ENCODE measurements around the gene KCNE1. TPM values are rescaled to one million over a fixed set of nuclear protein-coding genes. Genes with fewer than 3 reads are reported as not detected.

Gene KCNE1
- total RNA-seq, 1 experiment from 2014 or later, result 0.13 TPM

DNA sequence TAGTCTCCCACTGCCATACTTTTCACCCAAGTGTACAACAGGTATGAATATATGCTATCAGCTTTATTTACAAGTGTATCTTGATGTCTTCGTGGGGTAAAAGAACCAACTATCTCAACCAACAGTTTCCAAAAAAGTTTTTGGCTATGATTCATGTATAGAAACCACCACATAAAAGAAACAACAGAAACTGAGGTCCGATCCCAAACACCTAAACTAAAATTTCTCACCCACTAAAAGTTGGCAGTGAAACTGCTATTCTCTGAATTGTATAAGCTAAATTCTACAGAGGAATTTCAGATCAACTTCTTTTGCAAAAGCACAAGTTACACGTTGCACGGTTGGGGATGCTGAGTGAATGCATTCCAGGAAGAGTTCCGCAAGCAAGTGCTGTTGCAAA, 5.0 kb upstream of the KCNE1 start:
- no peaks in the 10 kb centered on the region for H3K36me3 ChIP-seq (ENCODE audit: insufficient read depth, low read length, poor library complexity, severe bottlenecking)
- POLR2A ChIA-PET (ENCODE audit: low non-redundant PET), result interaction anchor here (0.6 kb wide), 1 partner anchor 9 kb away, joined by 4 read pairs; no protein-coding TSS in a partner anchor
- no peak overlapping the region for H3K4me3 ChIP-seq (ENCODE audit: low read depth, low read length, poor library complexity, severe bottlenecking)
- BruUV-seq (replicated peaks), result no TSS peak
- CTCF ChIA-PET, result interaction anchor here (0.7 kb wide), 1 partner anchor 621 kb away, joined by 3 read pairs; no protein-coding TSS in a partner anchor
- H3K4me1 ChIP-seq (ENCODE audit: insufficient read depth, low read length, poor library complexity, severe bottlenecking), result no peaks in the 10 kb centered on the region
- H3K27me3 ChIP-seq (replicated peaks; ENCODE audit: insufficient read depth, low read depth, low read length, poor library complexity), result no peaks in the 10 kb centered on the region
- TF ChIP-seq, protein P1, sequence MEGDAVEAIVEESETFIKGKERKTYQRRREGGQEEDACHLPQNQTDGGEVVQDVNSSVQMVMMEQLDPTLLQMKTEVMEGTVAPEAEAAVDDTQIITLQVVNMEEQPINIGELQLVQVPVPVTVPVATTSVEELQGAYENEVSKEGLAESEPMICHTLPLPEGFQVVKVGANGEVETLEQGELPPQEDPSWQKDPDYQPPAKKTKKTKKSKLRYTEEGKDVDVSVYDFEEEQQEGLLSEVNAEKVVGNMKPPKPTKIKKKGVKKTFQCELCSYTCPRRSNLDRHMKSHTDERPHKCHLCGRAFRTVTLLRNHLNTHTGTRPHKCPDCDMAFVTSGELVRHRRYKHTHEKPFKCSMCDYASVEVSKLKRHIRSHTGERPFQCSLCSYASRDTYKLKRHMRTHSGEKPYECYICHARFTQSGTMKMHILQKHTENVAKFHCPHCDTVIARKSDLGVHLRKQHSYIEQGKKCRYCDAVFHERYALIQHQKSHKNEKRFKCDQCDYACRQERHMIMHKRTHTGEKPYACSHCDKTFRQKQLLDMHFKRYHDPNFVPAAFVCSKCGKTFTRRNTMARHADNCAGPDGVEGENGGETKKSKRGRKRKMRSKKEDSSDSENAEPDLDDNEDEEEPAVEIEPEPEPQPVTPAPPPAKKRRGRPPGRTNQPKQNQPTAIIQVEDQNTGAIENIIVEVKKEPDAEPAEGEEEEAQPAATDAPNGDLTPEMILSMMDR (conservative IDR thresholded peaks at IDR 0.05; ENCODE audit: low read depth, low read length), result no peak
- TF ChIP-seq EZH2 (IDR thresholded peaks at IDR 0.05; ENCODE audit: borderline replicate concordance, low read depth, low read length, poor library complexity, severe bottlenecking), result no peak
- no peaks in the 10 kb centered on the region for H3K9me3 ChIP-seq (ENCODE audit: low read depth, low read length, poor library complexity, severe bottlenecking)
- intact Hi-C loops (cut with micrococcal nuclease; ENCODE audit: unreplicated experiment), result no loop called here
- H3K27ac ChIP-seq (ENCODE audit: low read depth, low read length, poor library complexity, severe bottlenecking), result no peak overlapping the region
- DNase-seq (ENCODE audit: low spot score), result no peak

DNA sequence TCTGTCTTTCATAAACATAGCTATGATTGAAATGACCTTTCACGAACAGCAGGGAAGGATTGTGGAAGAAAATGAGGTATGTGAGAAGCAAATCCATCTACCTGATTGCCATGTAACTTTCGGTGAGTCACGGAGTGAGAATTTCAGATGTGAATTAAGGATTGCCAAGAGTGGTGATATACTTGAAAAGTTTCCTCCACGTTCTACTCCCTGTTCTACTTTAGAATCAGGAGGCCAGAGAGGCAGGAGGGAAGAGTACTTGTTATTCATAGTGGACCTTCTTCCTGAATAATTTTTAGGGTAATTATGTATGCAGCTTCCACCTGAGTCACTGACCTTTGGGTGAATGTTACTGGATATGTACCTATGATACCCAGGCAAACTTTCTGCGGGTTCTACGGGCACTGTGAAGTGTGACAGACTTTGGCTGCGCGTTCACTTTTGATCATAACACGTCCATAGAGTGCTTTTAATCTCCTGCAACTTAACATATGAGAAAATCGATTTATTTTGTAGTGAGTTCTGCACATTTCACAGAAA, 2.6 kb upstream of the KCNE1 start:
- no peak for DNase-seq (ENCODE audit: low spot score)
- ChIA-PET CTCF (no interaction called here), POLR2A (ENCODE audit: low non-redundant PET) (no interaction called here)
- Histone ChIP-seq H3K9me3 (ENCODE audit: low read depth, low read length, poor library complexity, severe bottlenecking) (no peaks in the 10 kb centered on the region), H3K4me1 (ENCODE audit: insufficient read depth, low read length, poor library complexity, severe bottlenecking) (no peaks in the 10 kb centered on the region), H3K4me3 (ENCODE audit: low read depth, low read length, poor library complexity, severe bottlenecking) (no peak overlapping the region), H3K27ac (ENCODE audit: low read depth, low read length, poor library complexity, severe bottlenecking) (no peak overlapping the region), H3K27me3 (replicated peaks; ENCODE audit: insufficient read depth, low read depth, low read length, poor library complexity) (no peaks in the 10 kb centered on the region), H3K36me3 (ENCODE audit: insufficient read depth, low read length, poor library complexity, severe bottlenecking) (no peaks in the 10 kb centered on the region)
- no TSS peak for BruUV-seq (replicated peaks)
- TF ChIP-seq EZH2 (IDR thresholded peaks at IDR 0.05; ENCODE audit: borderline replicate concordance, low read depth, low read length, poor library complexity, severe bottlenecking), result no peak
- TF ChIP-seq, protein P1 (conservative IDR thresholded peaks at IDR 0.05; ENCODE audit: low read depth, low read length), result no peak
- intact Hi-C loops (cut with micrococcal nuclease; ENCODE audit: unreplicated experiment), result no loop called here

DNA sequence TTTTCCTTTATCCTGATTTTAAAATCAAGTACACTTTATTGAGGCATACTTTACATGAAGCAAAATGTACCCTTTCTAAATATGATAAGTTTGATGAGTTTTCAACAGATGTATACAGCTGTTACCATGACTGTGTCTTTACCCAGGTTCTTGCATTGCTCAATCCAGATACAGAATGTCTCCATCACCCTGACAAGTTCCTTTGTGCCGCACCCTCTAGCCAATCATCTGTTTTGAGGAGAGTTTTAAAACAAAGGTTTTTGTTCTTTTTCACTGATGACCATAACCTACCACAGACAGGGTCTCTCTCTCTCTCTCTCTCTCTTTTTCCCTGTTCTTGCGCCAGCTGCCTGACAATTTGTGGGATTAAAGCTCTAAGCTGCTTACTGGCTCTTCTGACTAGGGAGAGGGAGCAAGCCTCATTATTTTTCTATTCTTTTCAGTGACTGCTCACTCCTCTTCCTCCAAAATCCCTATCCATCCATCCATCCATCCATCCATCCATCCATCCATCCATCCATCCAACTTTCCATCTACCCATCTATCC, 1.2 kb upstream of the KCNE1 start:
- no peak overlapping the region for H3K4me3 ChIP-seq (ENCODE audit: low read depth, low read length, poor library complexity, severe bottlenecking)
- TF ChIP-seq, protein P1 (conservative IDR thresholded peaks at IDR 0.05; ENCODE audit: low read depth, low read length), result no peak
- TF ChIP-seq EZH2 (IDR thresholded peaks at IDR 0.05; ENCODE audit: borderline replicate concordance, low read depth, low read length, poor library complexity, severe bottlenecking), result no peak
- H3K27ac ChIP-seq (ENCODE audit: low read depth, low read length, poor library complexity, severe bottlenecking), result no peak overlapping the region
- POLR2A ChIA-PET (ENCODE audit: low non-redundant PET), result no interaction called here
- intact Hi-C loops (cut with micrococcal nuclease; ENCODE audit: unreplicated experiment), result no loop called here
- no peak for DNase-seq (ENCODE audit: low spot score)
- CTCF ChIA-PET, result no interaction called here
- H3K9me3 ChIP-seq (ENCODE audit: low read depth, low read length, poor library complexity, severe bottlenecking), result no peaks in the 10 kb centered on the region
- BruUV-seq (replicated peaks), result no TSS peak
- no peaks in the 10 kb centered on the region for H3K4me1 ChIP-seq (ENCODE audit: insufficient read depth, low read length, poor library complexity, severe bottlenecking)
- H3K36me3 ChIP-seq (ENCODE audit: insufficient read depth, low read length, poor library complexity, severe bottlenecking), result no peaks in the 10 kb centered on the region
- no peaks in the 10 kb centered on the region for H3K27me3 ChIP-seq (replicated peaks; ENCODE audit: insufficient read depth, low read depth, low read length, poor library complexity)
